HL-60/S4 treated with phorbol 12-myristate 13-acetate at 8.2 ng/mL for 4 days and 3 days (cell line): ENCODE data around the gene HBZ.
"Not testable (repeated sequence)": the region's sequence is repeated elsewhere in the genome, so short reads cannot be mapped to it uniquely, and the experiment has no call there.

Source experiments
- in situ Hi-C: fragments of 300-500 bp; cut with MboI; formaldehyde crosslinking; loops from 2 replicates; pipeline ENCODE4 v1.15.0; 2022; ENCODE audit warnings: low sequenced_read_pairs

Gene HBZ

DNA sequence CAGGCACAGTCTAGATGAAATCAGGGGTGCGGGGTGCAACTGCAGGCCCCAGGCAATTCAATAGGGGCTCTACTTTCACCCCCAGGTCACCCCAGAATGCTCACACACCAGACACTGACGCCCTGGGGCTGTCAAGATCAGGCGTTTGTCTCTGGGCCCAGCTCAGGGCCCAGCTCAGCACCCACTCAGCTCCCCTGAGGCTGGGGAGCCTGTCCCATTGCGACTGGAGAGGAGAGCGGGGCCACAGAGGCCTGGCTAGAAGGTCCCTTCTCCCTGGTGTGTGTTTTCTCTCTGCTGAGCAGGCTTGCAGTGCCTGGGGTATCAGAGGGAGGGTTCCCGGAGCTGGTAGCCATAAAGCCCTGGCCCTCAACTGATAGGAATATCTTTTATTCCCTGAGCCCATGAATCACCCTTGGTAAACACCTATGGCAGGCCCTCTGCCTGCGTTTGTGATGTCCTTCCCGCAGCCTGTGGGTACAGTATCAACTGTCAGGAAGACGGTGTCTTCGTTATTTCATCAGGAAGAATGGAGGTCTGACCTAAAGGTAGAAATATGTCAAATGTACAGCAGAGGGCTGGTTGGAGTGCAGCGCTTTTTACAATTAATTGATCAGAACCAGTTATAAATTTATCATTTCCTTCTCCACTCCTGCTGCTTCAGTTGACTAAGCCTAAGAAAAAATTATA, 25.7 kb downstream of the HBZ start:
- in situ Hi-C loops, result no loop called here

DNA sequence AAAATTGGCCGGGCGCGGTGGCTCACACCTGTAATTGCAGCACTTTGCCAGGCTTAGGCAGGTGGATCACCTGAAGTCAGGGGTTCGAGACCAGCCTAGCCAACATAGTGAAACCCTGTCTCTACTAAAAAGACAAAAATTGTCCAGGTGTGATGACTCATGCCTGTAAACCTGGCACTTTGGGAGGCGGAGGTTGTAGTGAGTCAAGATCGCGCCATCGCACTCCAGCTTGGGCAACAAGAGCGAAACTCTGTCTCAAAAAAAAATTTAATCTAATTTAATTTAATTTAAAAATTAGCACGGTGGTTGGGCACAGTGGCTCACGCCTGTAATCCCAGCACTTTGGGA, 26.2 kb downstream of the HBZ start:
- in situ Hi-C loops, result no loop called here

DNA sequence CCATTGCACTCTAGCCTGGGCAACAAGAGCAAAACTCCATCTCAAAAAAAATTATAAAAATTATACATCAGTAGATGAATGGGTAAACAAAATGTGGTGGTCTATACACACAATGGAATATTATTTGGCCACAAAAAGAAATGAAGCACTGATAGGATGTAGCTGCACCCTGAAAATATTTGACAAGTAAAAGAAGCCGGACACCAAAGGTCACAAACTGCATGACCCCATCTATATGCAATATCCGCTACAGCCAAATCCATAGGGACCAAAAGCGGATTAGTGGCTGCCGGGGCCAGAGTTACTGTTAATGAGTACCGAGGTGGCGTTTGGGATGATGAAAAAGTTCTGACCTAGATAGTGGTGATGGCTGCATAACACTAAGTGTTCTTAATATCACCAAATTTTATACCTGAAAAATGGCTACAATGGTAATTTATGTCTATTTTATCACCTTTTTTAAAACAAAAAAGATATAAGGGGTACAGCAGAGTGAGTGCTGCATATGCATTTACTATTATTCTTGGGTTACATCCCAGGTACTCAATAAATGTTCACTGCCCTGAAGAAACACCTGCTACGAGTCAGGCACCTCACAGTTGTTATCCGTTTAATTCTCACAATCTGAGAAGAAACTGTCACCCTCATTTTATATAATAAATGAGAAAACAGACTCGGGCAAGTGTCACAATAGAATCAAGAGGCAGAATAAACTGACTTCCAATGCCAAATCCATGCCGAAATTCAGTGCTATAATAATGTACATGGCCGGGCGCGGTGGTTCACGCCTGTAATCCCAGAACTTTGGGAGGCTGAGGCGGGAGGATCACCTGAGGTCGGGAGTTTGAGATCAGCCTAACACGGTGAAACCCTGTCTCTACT, 27.0 kb downstream of the HBZ start:
- in situ Hi-C loops, result no loop called here

DNA sequence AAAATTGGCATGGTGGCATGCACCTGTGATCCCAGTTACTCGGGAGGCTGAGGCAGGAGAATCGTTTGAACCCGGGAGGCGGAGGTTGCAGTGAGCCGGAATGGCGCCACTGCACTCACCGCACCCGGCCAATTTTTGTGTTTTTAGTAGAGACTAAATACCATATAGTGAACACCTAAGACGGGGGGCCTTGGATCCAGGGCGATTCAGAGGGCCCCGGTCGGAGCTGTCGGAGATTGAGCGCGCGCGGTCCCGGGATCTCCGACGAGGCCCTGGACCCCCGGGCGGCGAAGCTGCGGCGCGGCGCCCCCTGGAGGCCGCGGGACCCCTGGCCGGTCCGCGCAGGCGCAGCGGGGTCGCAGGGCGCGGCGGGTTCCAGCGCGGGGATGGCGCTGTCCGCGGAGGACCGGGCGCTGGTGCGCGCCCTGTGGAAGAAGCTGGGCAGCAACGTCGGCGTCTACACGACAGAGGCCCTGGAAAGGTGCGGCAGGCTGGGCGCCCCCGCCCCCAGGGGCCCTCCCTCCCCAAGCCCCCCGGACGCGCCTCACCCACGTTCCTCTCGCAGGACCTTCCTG, 27.7 kb downstream of the HBZ start, which contains the start of gene HBQ1:
Gene HBQ1, plus strand, starts transcription at position 359 of the 575 bp plus-strand sequence. Its CDS starts 28 bp downstream, at position 387.
- in situ Hi-C loops, result no loop called here

DNA sequence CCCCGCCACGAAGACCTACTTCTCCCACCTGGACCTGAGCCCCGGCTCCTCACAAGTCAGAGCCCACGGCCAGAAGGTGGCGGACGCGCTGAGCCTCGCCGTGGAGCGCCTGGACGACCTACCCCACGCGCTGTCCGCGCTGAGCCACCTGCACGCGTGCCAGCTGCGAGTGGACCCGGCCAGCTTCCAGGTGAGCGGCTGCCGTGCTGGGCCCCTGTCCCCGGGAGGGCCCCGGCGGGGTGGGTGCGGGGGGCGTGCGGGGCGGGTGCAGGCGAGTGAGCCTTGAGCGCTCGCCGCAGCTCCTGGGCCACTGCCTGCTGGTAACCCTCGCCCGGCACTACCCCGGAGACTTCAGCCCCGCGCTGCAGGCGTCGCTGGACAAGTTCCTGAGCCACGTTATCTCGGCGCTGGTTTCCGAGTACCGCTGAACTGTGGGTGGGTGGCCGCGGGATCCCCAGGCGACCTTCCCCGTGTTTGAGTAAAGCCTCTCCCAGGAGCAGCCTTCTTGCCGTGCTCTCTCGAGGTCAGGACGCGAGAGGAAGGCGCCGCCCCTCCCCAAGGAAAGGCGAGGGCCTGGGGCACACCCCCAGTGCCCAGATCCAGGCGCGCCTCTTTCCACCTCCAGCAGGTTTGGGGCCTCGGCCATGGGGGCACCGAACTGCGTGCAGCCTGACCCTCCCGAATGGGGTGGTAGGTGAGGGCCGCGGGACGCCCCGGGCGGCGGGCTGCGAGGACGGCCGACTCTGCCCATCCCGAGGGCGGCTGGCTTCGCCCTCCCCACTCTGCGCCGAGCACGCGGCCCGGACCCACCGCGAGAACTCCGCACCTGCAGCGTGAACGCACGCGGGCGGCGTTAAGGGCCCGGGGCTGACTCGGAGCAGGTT, 28.5 kb downstream of the HBZ start:
- in situ Hi-C loops, result no loop called here

DNA sequence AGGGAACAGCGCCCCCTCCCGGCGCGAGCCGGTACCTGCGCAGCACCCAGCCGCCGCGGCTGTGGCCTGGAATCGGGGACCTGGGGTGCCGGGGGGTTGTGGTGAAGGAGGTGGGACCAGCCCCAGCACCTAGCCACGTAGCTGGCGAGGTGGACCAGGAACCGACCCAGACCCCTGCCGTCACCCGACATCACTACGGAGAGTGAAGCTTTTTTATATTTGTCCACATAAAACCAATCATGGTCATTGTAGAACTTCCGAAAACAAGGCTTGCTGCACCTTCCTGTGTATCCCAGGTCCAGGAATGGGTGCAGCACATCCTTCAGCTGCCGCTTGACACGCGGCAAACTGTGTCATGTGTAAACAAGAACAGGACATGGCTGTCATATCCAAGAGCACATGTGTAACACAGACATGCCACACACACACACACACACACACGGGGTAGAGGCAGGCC, 29.1 kb downstream of the HBZ start:
- in situ Hi-C loops, result no loop called here

DNA sequence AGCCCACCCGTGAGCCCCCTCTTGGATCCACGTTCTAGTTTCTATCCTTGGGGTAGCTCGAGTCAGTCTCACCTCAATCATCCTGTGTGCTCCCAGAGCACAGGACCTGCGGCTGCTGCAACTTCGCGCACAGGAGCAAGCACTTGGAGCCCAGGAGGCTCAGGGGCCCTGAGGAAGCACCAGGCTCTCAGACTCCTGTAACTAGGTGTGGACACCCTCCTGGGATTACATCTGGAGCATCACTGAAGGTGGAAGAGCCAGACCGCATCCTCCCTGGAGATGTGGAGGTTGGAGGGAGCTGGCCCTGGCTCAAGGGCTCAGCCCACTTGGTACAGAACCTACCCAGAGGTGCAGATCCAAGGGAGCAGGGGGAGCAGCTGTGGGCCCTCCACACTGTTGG, 30.6 kb downstream of the HBZ start:
- in situ Hi-C loops, result no loop called here

DNA sequence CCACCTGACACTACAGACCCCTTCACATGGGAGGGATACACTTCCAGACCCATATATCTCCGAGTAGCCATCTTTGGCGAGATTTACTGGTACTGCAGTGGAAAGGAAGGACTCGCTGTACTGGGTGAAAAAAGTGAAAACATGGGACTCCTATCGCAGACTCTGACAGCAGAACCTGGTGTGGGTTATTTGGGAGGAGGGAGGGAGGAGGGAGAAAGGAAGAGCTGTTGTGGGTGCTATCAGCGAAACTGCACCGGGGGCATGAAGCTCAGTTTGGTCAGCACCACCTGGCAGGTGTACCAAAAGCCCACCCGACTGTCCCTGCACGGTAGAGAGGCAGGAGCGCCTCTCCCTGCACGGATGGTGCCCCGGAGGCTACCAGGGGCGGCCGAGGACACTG, 32.8 kb downstream of the HBZ start:
- in situ Hi-C loops, result no loop called here

DNA sequence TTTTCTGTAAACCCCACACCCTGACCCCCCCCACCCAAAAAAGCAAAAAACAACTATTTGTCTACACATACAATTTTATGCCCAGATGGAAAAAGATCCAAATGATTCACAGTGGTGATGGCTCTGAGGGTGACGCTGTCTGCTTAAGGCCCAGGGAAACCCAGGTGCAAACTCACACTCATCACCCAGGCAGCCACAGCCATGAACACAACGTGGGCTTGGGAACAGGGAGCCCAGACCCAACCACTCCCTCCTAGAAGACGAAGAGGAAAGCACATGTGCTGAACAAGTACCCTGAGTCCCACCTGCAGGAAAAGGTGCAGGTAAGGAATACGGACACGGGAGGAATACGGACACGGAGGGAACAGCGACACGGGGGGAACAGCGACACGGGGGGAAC, 33.2 kb downstream of the HBZ start:
- in situ Hi-C loops, result no loop called here

DNA sequence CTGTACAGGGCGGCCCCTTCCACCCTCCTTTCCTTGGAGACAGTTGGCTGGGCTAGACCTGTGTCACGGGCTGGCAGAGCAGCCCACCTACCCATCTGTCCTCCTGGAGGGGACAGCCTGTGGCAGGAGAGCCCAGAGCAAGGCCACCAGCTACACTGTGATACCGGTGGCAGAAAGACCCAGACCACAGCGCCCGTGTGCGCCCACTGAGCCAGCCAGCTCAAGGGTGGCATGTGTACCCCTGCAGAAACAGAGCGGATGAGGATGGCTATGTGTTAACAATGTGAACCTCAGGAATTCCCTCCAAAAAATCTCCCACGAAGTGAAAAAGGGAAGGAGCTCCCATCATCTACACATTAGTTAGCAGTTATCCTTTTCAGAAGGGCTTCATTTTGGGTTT, 34.9 kb downstream of the HBZ start:
- in situ Hi-C loops, result no loop called here

DNA sequence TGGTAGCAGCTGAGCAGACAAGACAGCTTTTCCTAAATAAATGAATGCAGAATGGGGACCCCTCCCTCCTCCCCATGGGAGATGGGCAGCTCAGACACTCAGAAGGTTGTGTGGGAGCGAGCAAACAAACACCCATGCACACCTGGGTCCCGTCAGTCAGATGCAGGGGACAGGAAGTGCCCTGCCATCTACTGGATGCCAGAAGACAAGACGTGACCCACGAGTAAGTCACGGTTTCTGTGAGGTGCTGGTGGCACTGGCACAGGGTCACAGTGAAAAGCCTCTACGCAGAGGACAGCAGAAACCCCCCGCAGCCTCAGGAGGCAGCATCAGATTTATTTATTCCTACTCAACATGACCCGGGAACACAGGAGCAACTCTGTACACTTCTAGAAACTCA, 36.2 kb downstream of the HBZ start:
- in situ Hi-C loops, result no loop called here

DNA sequence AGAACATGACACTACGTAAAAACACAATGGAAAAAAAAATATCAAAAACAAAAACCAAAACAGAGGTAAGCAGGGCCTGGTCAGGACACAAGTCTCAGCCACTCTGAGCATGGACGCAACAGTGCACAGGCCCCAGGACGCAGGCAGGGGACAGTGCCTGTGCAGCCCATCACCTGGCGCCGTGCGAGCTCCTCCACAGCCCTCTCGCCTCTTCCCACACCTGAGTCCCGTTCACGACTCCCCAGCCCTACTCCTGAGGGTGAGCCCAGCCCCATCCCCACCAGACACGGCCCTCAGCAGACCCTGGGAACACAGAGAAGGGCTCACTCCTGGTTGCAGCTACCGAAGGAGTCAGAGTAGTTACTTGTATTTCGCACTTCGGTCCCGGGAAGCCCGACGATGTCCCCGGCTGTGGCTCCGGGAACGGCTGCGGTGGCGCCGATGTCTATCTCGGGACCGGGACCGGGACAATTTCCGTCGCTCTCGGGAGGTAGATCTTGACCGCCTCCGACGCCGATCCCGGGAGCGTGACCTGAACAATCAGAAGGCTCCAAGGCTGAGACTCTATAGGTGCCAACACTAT, 37.3 kb downstream of the HBZ start:
- in situ Hi-C loops, result no loop called here

DNA sequence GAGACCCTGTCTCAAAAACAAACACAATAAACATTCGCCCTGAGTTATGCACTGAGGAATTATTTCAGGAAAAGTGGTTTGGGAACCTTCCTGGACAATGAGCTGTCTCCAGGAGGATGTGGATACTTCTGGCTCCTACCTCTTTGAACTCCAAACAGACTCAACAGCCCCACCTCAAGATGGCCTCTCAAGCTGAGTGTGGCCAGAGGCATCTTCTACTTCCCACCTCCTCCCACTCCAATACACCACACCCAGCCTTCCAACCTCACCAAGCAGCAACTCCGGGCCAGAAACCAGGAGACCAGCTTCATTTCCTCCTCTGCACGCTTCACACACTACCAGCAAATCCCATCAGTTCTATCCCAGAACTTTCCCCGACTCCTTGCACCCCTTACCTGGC, 39.4 kb downstream of the HBZ start:
- in situ Hi-C loops, result no loop called here

DNA sequence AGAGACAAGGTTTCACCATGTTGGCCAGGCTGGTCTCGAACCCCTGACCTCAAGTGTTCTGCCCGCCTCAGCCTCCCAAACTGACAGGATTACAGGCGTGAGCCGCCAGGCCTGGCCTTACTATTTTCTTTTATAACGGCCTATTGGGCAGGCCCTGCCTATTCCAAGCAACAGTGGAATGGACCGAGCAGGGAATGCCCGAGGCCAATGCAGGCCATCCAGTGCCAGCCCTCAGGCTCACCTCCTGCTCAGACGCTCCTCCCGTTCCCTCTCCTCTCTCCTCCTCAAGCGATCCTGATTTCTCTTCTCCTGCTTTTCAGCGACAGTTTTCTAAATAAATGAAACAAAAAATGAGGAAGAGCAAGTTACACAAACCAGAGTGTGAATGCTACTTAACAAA, 40.2 kb downstream of the HBZ start:
- in situ Hi-C loops, result no loop called here

DNA sequence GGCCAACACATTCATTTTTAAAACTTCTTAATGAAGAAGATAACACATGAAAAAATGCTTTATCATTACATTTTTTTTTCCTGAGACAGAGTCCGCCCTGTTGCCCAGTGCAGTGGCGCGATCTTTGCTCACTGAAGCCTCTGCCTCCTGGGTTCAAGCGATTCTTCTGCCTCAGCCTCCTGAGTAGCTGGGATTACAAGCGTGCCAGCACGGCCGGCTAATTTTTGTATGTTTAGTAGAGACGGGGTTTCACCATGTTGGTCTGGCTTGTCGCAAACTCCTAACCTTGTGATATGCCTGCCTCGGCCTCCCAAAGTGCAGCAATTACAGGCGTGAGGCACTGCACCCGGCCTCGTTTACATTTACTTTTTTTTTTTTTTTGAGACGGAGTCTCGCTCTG, 41.0 kb downstream of the HBZ start:
- in situ Hi-C loops, result no loop called here

DNA sequence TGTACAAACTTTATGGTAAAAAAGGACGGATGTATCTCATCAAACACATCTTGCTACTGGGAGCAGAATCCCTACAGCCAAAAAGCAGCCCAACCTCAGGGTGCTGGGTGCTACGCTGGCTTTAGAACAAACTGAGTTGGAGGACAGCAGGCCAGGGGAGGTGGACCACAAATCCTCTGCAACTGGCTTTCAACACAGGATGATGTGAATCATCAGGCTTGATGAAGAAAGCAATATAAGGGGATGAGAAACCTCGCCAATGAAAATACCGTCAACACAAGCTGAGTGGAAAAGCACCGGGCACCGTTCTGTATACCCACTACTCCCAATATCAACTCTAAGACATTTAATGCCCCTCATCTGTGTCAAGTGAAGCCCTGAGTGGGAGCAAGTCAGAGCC, 42.1 kb downstream of the HBZ start:
- in situ Hi-C loops, result no loop called here

DNA sequence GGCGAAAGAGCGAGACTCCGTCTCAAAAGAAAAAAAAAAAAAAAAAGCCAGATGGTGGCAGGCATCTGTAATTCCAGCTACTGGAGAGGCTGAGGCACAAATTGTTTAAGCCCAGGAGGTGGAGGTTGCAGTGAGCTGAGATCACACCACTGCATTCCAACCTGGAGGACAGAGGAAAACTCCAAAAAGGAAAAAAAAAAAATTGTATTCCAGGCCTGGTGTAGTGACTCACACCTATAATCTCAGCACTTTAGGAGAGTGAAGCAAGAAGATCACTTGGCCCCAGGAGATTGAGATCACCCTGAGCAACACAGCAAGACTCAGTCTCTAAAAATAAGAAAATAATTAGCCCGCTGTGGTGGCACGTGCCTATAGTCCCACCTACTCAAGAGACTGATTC, 47.9 kb downstream of the HBZ start:
- in situ Hi-C loops, result no loop called here

DNA sequence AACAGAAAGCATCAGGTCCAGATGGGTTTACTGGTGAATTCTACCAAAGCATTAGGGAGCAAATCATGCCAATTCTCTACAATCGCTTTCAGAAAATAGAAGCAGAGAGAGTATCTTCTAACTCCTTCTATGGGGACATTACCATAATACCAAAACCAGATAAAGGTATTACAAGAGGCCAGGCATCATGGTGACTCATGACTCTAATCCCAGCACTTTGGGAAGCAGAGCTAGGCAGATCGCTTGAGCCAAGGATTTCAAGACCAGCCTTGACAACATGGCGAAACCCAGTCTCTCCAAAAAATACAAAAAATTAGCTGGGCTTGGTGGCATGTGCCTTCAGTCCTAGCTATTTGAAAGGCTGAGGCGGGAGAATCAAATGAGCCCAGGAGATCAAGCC, 50.8 kb downstream of the HBZ start:
- in situ Hi-C loops, result no loop called here

DNA sequence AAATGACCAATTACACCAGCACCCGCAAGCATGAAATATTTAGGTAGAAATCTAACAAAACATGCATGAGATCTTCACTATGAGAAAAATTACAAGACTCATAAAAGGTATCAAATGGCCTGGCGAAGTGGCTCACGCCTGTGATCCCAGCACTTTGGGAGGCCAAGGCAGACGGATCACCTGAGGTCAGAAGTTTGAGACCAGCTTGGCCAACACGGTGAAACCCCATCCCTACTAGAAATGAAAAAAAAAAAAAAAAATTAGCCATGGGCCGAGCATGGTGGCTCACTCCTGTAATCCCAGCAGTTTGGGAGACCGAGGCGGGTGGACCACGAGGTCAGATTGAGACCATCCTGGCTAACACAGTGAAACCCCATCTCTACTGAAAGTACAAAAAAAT, 51.6 kb downstream of the HBZ start:
- in situ Hi-C loops, result not testable (repeated sequence)
